LNCaP clone FGC (cell line): ENCODE results near the gene TBXA2R.

Source experiments
- DNase-seq: peaks from one replicate; pipeline ENCODE4 v3.0.0-alpha.2; 2011; ENCODE audit warnings: low read depth
- H3K4me3 ChIP-seq: 2 replicates; pipeline ENCODE4 v1.5.1; 2011; ENCODE audit warnings: mild to moderate bottlenecking, low read depth, low read length, control low read depth
- CTCF ChIP-seq: IDR thresholded peaks from 2 replicates; pipeline ENCODE4 v1.5.1; 2012; ENCODE audit warnings: mild to moderate bottlenecking; ENCODE audit not compliant: control insufficient read depth, insufficient read depth; ENCODE audit errors: extremely low read depth

TBXA2R gene

GRCh38 chr19:3612901-3613741 lies 6.4 kb upstream of the TBXA2R start:
- DNase-seq, result no peak
- no peak overlapping the region for H3K4me3 ChIP-seq
- TF ChIP-seq CTCF, result no peak

- no peak for DNase-seq
- TF ChIP-seq CTCF, result no peak
- H3K4me3 ChIP-seq, result no peak overlapping the region
Measured at GRCh38 chr19:3612330-3612729, 5.7 kb upstream of the TBXA2R start.

- no peak overlapping the region for H3K4me3 ChIP-seq
- no peak for TF ChIP-seq CTCF
- DNase-seq, result no peak
Measured at GRCh38 chr19:3611841-3612240, 5.2 kb upstream of the TBXA2R start.

- TF ChIP-seq CTCF, result no peak
- DNase-seq, result no peak
- no peak overlapping the region for H3K4me3 ChIP-seq
Measured at GRCh38 chr19:3610745-3611717, 4.4 kb upstream of the TBXA2R start.

- DNase-seq, result no peak
- no peak for TF ChIP-seq CTCF
- H3K4me3 ChIP-seq, result no peak overlapping the region
Measured at GRCh38 chr19:3609779-3610719, 3.4 kb upstream of the TBXA2R start.

GRCh38 chr19:3608750-3609322 lies 2.2 kb upstream of the TBXA2R start:
- no peak for TF ChIP-seq CTCF
- H3K4me3 ChIP-seq, result no peak overlapping the region
- DNase-seq, result no peak
